ENCODE results near the gene MAPK1. TPM values are rescaled to one million over a fixed set of nuclear protein-coding genes. Genes with fewer than 3 reads are reported as not detected.
A peak's percentile ranks its signal among the peaks of the same experiment; 100 is the strongest.
"Not testable (repeated sequence)": the region's sequence is repeated elsewhere in the genome, so short reads cannot be mapped to it uniquely, and the experiment has no call there.

MAPK1 gene
- total RNA-seq, 1 experiment from 2014 or later, result 87.4 TPM

DNA sequence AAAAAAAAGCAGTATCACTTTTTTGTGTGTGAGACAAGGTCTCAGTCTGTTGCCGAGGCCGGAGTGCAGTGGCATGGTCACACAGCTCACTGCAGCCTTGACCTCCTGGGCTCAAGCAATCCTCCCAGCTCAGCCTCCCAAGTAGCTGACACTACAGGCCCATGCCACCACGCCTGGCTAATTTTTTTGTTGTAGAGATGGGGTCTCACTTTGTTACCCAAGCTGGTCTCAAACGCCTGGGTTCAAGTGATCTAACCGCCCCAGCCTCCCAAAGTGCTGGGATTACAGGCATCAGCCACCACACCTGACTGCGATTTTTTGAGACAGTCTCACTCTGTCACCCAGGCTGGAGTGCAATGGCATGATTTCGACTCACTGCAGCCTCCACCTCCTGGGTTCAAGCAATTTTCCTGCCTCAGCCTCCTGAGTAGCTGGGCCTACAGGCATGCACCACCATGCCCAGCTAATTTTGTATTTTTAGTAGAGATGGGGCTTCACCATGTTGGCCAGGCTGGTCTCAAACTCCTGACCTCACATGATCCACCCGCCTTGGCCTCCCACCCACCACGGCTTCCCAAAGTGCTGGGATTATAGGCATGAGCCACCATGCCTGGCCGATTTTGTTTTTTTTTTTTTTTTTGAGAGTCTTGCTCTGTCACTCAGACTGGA lies 147.1 kb downstream of the MAPK1 start:
- H3K27ac Mint-ChIP-seq; H3K4me1 Mint-ChIP-seq; POLR2A ChIA-PET; H3K4me3 Mint-ChIP-seq; DNase-seq (ENCODE audit: low spot score); H3K36me3 Mint-ChIP-seq; H3K9me3 Mint-ChIP-seq; ATAC-seq; H3K27me3 Mint-ChIP-seq (ENCODE audit: low read depth): not testable (repeated sequence)
- CTCF ChIA-PET, result interaction anchor here (0.7 kb wide), 1 partner anchor 250 kb away, joined by 3 read pairs; no protein-coding TSS in a partner anchor

DNA sequence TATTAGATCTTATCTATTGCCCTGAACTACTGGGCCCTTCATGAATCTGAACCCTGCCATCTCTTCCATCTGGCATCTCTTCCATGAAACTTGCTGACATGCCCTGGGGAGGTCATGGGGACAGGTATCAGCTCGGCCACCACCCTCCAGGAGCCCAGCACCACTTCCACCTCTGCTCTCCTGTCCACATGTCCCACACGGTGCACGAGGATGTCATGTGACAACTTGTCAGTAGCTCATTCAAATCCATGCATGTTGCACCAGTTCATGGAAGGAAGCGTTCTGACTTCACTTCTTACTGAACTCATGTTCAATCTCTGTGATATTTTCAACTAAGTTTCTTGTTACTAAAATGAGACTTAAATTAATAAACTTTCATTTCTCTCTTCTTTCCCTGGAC lies 148.4 kb downstream of the MAPK1 start:
- ChIA-PET POLR2A (no interaction called here), CTCF (interaction anchor here (1.1 to 1.8 kb wide), 4 partner anchors 8 to 229 kb away, joined by 3 to 7 read pairs (median 4); no protein-coding TSS in a partner anchor)
- Mint-ChIP-seq H3K4me1 (no peaks in the 10 kb centered on the region), H3K9me3 (no peaks in the 10 kb centered on the region), H3K27me3 (ENCODE audit: low read depth) (no peaks in the 10 kb centered on the region), H3K36me3 (no peaks in the 10 kb centered on the region), H3K27ac (peak overlapping the region; percentile 9; the same call in 1 of the 2 replicates), H3K4me3 (no peak overlapping the region)
- DNase-seq (ENCODE audit: low spot score) (no peak), ATAC-seq (no peak)
- TF ChIP-seq, protein P1, sequence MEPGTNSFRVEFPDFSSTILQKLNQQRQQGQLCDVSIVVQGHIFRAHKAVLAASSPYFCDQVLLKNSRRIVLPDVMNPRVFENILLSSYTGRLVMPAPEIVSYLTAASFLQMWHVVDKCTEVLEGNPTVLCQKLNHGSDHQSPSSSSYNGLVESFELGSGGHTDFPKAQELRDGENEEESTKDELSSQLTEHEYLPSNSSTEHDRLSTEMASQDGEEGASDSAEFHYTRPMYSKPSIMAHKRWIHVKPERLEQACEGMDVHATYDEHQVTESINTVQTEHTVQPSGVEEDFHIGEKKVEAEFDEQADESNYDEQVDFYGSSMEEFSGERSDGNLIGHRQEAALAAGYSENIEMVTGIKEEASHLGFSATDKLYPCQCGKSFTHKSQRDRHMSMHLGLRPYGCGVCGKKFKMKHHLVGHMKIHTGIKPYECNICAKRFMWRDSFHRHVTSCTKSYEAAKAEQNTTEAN (CRISPR knock-in tag; IDR thresholded peaks at IDR 0.05), result no peak
- TF ChIP-seq, protein P2, sequence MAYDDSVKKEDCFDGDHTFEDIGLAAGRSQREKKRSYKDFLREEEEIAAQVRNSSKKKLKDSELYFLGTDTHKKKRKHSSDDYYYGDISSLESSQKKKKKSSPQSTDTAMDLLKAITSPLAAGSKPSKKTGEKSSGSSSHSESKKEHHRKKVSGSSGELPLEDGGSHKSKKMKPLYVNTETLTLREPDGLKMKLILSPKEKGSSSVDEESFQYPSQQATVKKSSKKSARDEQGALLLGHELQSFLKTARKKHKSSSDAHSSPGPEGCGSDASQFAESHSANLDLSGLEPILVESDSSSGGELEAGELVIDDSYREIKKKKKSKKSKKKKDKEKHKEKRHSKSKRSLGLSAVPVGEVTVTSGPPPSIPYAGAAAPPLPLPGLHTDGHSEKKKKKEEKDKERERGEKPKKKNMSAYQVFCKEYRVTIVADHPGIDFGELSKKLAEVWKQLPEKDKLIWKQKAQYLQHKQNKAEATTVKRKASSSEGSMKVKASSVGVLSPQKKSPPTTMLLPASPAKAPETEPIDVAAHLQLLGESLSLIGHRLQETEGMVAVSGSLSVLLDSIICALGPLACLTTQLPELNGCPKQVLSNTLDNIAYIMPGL (CRISPR knock-in tag; IDR thresholded peaks at IDR 0.05), result no peak
- TF ChIP-seq, protein P3, sequence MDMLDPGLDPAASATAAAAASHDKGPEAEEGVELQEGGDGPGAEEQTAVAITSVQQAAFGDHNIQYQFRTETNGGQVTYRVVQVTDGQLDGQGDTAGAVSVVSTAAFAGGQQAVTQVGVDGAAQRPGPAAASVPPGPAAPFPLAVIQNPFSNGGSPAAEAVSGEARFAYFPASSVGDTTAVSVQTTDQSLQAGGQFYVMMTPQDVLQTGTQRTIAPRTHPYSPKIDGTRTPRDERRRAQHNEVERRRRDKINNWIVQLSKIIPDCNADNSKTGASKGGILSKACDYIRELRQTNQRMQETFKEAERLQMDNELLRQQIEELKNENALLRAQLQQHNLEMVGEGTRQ (CRISPR knock-in tag; IDR thresholded peaks at IDR 0.05), result no peak
- TF ChIP-seq, protein P4, sequence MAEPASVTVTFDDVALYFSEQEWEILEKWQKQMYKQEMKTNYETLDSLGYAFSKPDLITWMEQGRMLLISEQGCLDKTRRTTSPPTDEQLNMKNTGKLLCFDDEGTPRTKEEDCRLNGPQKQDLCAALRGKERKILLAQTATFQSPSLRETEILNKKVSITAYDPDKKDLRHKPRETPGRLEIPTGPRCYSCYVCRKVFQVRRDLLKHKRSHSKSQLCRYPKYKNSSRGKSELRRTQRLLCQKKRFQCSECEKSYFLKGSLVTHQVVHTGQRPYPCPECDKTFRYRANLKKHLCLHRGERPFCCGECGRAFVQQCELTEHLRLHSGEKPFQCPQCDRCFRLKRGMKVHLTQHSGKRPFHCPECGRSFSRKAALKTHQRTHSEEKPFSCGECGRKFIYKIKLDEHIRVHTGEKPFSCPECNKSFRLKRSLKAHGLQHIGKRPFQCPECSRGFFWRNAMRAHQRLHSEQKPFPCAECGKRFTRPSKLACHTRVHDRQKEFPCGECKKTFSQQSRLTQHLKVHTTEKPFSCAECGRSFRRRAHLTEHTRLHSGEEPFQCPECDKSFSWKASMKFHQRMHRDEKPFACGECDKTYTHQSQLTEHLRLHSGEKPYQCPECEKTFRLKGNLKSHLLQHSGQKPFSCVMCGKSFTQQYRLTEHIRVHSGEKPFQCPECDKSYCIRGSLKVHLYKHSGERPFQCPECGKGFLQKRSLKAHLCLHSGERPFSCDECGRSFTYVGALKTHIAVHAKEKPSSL (CRISPR knock-in tag; conservative IDR thresholded peaks at IDR 0.05), result no peak
- no peak for TF ChIP-seq SOX15 (CRISPR knock-in tag; IDR thresholded peaks at IDR 0.05)
- TF ChIP-seq SMAD3 (CRISPR knock-in tag; IDR thresholded peaks at IDR 0.05; ENCODE audit: borderline replicate concordance), result no peak

DNA sequence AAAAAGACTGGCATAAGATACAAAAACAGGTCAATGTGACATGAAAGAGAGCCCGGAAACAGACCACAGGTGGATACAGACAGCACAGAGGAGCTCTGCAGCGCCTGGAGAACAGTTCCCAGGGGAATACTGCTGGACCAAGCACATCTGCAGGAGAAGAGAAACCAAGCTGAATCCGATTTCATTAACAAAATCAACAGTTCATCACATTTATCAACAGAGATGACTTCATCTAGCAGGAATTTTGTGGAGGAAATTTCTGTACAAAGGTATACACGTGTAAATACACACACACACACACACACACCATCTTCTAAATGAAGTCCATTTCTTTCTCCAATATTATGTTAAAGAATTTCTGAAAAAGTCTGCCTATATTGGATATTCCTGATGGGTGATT lies 148.9 kb downstream of the MAPK1 start:
- Mint-ChIP-seq H3K9me3 (no peaks in the 10 kb centered on the region), H3K36me3 (no peaks in the 10 kb centered on the region), H3K4me3 (no peak overlapping the region), H3K27ac (no peak overlapping the region), H3K27me3 (ENCODE audit: low read depth) (no peaks in the 10 kb centered on the region), H3K4me1 (no peaks in the 10 kb centered on the region; the same call in 1 of the 2 replicates)
- ATAC-seq (no peak), DNase-seq (ENCODE audit: low spot score) (no peak)
- POLR2A ChIA-PET, result no interaction called here
- CTCF ChIA-PET, result interaction anchor here (1.1 to 1.8 kb wide), 3 partner anchors 8 to 220 kb away, joined by 3 to 7 read pairs (median 5); no protein-coding TSS in a partner anchor
- TF ChIP-seq, protein P5, sequence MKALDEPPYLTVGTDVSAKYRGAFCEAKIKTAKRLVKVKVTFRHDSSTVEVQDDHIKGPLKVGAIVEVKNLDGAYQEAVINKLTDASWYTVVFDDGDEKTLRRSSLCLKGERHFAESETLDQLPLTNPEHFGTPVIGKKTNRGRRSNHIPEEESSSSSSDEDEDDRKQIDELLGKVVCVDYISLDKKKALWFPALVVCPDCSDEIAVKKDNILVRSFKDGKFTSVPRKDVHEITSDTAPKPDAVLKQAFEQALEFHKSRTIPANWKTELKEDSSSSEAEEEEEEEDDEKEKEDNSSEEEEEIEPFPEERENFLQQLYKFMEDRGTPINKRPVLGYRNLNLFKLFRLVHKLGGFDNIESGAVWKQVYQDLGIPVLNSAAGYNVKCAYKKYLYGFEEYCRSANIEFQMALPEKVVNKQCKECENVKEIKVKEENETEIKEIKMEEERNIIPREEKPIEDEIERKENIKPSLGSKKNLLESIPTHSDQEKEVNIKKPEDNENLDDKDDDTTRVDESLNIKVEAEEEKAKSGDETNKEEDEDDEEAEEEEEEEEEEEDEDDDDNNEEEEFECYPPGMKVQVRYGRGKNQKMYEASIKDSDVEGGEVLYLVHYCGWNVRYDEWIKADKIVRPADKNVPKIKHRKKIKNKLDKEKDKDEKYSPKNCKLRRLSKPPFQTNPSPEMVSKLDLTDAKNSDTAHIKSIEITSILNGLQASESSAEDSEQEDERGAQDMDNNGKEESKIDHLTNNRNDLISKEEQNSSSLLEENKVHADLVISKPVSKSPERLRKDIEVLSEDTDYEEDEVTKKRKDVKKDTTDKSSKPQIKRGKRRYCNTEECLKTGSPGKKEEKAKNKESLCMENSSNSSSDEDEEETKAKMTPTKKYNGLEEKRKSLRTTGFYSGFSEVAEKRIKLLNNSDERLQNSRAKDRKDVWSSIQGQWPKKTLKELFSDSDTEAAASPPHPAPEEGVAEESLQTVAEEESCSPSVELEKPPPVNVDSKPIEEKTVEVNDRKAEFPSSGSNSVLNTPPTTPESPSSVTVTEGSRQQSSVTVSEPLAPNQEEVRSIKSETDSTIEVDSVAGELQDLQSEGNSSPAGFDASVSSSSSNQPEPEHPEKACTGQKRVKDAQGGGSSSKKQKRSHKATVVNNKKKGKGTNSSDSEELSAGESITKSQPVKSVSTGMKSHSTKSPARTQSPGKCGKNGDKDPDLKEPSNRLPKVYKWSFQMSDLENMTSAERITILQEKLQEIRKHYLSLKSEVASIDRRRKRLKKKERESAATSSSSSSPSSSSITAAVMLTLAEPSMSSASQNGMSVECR (CRISPR knock-in tag; IDR thresholded peaks at IDR 0.05; ENCODE audit: borderline replicate concordance), result no peak
- TF ChIP-seq SP1 (CRISPR knock-in tag; conservative IDR thresholded peaks at IDR 0.05) (no peak), ZNF232 (CRISPR knock-in tag; IDR thresholded peaks at IDR 0.05) (no peak), MYBL2 (CRISPR knock-in tag; IDR thresholded peaks at IDR 0.05) (no peak), SMAD4 (CRISPR knock-in tag; IDR thresholded peaks at IDR 0.05) (no peak), TEAD4 (CRISPR knock-in tag; IDR thresholded peaks at IDR 0.05) (no peak), ZNF423 (CRISPR knock-in tag; IDR thresholded peaks at IDR 0.05) (no peak), CBFB (CRISPR knock-in tag; IDR thresholded peaks at IDR 0.05; ENCODE audit: low read depth) (no peak)
- TF ChIP-seq, protein P1 (CRISPR knock-in tag; IDR thresholded peaks at IDR 0.05), result no peak
- TF ChIP-seq, protein P6, sequence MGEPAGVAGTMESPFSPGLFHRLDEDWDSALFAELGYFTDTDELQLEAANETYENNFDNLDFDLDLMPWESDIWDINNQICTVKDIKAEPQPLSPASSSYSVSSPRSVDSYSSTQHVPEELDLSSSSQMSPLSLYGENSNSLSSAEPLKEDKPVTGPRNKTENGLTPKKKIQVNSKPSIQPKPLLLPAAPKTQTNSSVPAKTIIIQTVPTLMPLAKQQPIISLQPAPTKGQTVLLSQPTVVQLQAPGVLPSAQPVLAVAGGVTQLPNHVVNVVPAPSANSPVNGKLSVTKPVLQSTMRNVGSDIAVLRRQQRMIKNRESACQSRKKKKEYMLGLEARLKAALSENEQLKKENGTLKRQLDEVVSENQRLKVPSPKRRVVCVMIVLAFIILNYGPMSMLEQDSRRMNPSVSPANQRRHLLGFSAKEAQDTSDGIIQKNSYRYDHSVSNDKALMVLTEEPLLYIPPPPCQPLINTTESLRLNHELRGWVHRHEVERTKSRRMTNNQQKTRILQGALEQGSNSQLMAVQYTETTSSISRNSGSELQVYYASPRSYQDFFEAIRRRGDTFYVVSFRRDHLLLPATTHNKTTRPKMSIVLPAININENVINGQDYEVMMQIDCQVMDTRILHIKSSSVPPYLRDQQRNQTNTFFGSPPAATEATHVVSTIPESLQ (CRISPR knock-in tag; IDR thresholded peaks at IDR 0.05), result no peak
